DMS153 (cell line): ENCODE data around the gene SAMD14.

Source experiments
- DNase-seq: peaks from one replicate; lab custom pipeline; 2025; lab: John Stamatoyannopoulos, UW

Gene SAMD14

GRCh38 chr17:50132104-50132794 lies 2.3 kb upstream of the SAMD14 start:
- DNase-seq, result no peak

- peak; percentile 38 for DNase-seq
These were observed 772 bp upstream of the SAMD14 start for GRCh38 chr17:50130559-50131305.

DNA sequence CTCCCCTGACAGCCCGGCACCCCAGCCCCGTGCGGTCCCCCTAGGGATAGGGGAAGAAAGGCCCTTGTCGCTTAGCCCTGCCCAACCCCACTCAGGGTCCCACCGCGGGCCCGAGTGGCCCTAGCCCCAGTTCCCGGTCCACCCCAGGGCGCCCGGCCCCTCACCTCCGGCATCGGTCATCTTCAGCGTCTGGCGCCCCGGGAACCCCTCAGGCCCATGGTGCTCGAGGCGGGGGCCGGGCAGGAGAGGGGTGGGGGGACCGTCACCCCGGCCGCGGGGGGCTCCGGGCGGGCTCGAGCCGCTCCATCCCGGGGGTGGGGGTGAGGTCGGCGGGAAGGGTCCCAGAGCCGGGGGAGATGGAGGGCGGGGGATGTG lies 620 bp downstream of the SAMD14 start:
- DNase-seq, result no peak

GRCh38 chr17:50128441-50129352 lies 1.3 kb downstream of the SAMD14 start:
- no peak for DNase-seq

- DNase-seq, result no peak
These were observed 2.1 kb downstream of the SAMD14 start for GRCh38 chr17:50127697-50128361.

- no peak for DNase-seq
These were observed 4.5 kb downstream of the SAMD14 start for GRCh38 chr17:50125420-50125997.

GRCh38 chr17:50123649-50124349 lies 6.2 kb downstream of the SAMD14 start:
- peak; percentile 81 for DNase-seq

DNA sequence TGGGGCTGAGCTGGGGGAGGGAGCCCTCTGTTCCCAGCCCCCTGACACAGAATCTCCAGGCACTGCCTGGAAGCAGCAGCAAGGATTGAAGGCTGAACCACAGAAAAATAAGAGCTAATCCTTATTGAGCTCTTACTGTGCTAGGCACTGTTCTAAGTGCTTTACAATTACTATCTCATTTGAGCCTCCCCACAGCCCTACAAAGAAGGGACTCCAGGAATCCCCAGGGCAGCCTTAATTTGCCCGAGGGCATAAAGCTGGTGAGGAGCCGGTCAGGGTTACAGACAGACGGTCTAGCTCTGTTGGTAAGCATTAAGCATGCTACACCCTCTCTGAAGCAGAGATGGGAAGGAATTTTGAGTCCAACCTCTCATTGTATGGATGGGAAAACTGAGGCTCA lies 7.0 kb downstream of the SAMD14 start:
- no peak for DNase-seq

- DNase-seq, result no peak
These were observed 9.3 kb downstream of the SAMD14 start for GRCh38 chr17:50120475-50121253.

DNA sequence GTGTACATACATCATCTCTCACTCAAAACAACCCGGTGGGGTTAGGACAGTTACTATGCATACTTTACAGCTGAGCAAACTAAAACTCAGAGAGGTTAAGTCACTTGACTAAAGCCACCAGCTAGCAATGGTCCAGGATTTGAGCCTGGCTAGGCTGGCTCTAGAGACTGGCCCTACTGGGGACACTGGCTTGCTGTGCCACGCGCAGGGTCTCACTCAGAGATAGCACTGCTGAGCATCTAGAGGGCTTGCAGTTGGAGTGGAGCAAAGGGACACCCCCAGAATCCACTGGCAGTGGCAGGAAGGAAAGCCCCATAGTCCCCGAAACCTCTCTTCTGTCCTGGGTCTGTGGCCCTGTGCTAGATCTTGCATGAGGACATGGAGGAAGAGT lies 11.1 kb downstream of the SAMD14 start:
- DNase-seq, result no peak

GRCh38 chr17:50118076-50118827 lies 11.7 kb downstream of the SAMD14 start:
- DNase-seq, result no peak

DNA sequence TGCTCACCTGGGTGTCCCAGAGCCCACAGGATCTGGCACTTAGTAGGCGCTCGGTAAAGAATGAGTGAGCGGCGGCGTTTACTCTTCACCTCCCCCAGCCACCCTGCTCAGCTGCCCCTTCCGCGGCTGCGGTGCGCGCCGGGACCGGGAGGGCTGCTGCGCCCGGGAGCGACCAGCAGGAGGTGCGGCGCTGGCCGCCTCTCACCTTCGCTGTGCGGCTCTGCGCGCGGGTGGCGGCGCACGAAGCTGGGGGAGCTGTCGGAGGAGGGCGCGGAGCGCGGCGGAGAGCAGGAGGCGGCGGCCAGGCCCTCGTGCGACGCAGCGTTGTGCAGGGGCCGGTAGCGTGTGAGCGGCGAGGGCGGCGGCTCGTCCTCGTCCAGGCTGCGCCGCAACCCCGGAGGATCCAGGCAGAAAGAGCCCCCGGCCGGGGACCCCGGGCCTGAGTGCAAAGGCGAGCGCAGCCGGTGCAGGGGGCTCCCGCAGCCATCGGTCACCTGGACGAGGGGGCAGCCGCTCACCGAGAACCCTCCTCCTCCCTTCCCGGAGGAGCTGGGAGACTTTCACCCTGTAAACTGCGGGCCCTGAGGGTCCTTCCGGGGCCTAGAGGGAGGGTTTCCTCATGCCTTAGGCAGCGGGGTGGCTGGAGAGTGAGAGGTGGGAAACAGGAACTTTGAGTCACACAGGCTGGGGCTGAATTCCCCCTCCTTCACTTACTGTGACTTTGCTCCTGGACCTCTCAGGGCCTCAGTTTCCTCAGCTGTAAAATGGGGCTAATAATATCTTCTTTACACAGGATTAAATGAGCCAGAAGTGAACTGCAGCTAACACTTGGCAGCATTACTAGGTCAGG lies 12.5 kb downstream of the SAMD14 start:
- DNase-seq, result peak; percentile 73

GRCh38 chr17:50115756-50116155 lies 14.2 kb downstream of the SAMD14 start:
- DNase-seq, result no peak

DNA sequence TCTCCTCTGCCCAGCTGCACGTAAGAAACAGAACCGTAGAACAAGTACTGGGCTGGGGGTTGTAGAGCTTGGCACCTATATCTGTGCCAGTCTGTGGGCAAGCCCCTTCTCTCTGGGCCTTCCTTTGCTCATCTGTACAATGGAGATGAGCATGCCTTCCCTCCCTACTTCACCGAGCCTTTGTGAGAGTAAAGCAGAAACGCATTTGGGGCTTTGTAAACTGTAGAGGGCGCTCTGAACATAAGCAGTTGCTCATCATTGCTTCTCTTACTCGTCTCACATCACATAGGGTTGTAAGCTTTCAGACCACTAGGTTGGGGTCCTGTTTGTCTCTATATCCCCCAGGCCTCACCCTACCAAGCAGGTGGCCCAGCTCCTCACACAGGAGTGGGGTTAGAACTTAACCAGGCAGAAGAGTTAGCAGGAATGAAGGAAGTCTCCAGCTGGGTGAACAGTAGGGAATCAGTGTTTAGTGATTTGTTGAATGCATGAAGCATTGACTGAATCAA lies 15.1 kb downstream of the SAMD14 start:
- DNase-seq, result peak; percentile 66

DNA sequence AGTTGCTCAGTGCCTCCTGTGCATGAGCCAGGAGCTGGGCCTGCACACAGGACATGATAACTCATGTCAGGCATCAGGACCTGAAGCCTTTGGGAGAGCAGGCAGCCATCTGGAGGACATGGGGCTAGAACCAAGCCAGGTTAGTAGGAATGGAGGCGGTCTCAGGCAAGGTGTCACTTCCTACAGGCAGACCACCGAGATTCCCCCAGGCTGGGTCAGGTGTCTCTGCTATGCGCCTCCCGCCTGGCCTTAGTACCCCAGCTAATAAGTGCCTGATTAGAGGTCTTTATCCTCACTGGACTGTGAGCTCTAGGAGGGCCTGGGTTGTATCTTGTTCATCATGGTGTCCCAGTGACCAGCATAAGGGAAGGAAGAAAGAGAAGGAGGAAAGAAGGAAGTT lies 15.6 kb downstream of the SAMD14 start:
- no peak for DNase-seq

DNA sequence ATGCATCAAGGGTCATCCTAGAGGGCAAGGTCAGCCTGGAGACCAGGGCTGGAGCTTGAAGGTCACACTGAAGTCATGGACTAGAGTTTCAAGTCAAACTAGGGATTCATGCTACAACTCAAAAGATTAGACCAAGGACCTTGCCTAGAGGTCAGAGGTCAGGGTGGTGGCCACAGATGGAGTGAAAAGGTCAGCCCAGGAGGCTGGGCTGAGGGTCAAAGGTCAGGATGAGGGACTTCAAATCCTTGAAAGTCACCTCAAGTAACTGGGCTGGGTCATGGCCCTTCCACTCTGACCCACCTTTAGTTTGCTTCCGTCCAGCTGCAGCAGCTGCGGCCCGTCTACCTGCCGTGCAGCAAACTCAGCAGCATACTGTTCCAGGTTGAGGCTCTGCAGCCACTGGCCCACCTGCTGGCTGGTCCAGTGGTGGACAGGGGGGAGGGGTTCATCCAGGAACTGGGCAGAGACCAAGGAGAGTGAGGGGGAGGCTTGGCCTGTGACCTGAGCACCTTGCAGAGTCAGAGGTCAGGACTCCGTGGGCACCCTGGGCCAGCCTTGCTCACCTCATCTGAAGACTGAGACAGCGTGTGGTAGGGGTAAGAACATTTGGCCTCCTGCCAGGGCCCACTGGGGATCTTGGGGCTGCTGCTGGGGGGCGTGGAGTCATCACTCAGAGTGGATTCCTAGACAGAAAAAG lies 16.2 kb downstream of the SAMD14 start:
- DNase-seq, result no peak

DNA sequence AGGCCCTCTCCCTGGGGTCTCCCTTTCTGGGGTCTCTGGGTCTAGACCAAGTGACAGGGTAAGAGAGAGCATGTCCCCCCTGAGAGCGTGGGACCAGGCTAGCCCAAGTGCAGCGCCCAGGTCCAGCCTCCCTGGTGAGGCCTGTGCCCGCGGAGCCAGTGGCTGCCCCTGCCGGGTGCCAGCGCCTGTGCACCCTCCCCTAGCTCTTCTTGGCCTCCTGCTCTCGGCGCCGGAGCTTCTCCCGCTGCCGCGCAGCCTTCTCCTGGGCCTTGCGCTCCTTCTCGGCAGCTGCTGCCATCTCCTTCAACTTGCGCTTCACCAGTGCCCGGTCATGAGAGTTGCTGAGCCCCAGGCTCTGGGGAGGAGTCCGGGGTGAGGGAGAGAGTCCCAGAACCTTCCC lies 17.3 kb downstream of the SAMD14 start:
- no peak for DNase-seq
